Stromal cell of bone marrow (primary cell): ENCODE data around the gene KIF9.
"Not testable (repeated sequence)": the region's sequence is repeated elsewhere in the genome, so short reads cannot be mapped to it uniquely, and the experiment has no call there.

Experiments
- DNase-seq: peaks from one replicate; pipeline ENCODE4 v3.0.0-alpha.2; 2012; ENCODE audit warnings: low read depth

The KIF9 gene

DNA sequence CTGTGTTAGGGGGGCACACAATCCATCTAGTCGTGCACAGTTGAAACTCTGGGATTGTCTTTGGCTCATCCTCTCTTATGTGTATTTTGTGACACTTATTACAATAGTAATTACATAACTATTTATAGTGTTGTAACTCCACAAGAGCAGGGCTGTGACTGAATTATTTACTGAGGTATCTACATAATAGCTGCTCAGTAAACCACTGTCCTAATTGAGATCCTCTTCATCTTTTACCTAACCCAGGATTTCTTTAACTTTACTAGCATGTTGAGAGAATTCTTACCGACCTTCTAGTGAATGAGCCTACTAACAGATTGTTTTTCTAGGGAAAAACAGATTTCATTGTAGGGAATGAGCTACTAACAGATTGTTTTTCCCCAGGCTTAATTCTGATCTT is 11.2 kb upstream of the KIF9 start:
- no peak for DNase-seq

DNA sequence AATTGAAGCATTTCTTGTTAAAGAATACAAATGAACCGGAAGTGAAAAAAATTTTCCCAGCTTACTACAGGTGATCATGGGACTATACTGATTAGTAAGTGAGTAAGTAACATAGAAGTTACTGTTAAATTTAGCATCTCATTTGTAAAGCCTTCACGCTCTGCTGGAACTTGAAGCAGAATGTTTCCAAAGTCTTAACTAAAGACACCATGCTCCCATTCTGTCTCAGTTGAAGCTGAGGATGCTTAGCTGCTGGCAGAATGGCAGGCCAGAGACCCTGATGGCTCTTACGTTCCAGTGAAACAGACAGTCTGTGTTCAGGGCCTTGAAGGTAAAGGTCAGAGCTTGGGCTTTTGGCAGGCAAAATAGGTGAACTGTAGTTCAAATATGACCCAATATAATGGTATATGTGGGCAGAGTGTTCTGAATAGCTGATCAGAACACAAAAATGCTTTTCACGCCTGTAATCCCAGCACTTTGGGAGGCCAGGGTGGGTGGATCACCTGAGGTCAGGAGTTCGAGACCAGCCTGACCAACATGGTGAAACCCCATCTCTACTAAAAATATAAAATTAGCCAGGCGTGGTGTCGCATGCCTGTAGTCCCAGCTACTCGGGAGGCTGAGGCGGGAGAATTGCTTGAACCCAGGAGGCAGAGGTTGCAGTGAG is 9.3 kb upstream of the KIF9 start:
- not testable (repeated sequence) for DNase-seq

DNA sequence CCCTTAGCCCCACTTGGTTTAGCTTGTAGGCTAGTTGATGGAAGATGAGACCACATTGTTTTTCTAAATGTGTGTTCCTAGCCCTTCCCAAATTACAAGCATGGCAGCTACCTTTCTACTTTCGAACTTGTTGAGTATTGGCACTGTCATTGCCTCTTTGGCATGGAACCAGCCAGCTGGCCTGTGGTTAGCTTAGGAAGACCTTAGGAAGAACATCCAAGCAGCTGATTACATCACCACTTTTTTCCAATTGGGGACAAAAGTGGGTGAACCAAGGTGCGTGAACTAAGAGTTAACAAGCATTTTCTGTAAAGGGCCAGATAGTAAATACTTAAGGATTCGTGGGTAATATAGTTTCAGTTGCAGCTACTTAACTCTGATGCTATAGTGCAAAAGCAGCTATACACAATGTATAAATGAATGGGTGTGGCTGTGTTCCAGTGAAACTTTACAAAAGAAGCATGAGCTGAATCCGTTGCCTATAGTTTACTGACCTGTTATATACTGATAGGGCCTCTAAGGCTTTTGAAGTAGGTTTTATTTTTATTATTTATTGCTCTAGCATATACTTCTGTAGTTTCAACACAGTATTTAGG is 8.7 kb upstream of the KIF9 start:
- DNase-seq: no peak

DNA sequence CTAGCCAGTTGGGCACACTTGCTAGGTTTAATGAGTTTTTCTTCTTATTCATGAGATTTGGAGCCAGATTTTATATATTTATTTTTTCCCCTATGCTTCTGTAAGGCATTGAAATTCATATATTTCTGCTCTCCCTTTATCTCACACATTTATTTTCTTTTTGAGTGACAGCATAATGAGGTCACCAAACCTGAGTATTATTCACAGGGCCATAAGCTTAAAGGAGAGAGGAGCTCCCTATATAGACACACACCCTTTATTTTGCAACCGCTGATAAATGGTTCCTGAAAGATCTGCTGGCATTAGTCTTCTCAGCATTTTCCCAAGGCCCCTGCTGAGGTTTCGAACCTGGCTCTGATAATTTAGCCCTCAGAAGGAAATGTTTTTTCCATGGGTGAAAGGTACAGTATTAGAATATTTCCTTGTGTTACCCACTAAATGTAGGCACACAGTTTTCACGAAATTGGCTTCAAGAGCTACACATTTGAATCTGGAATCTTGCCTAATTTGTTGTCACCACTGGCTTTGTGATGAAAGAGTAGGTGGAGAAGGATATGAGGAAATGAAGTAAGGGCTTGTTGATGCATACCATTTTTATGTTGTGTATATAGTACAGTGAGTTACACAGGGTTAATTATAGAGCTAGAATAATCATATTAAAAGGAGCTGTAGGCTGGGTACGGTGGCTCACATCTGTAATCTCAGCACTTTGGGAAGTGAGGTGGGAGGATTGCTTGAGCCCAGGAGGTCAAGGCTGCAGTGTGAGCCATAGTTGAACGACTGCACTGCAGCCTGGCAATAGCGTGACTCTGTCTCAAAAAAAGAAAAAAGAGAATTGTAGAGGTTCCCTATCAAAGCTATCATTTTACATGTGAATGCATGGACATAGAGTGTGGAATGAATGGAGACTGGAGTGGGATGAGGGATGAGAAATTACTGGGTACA is 6.6 kb upstream of the KIF9 start:
- DNase-seq: no peak

DNA sequence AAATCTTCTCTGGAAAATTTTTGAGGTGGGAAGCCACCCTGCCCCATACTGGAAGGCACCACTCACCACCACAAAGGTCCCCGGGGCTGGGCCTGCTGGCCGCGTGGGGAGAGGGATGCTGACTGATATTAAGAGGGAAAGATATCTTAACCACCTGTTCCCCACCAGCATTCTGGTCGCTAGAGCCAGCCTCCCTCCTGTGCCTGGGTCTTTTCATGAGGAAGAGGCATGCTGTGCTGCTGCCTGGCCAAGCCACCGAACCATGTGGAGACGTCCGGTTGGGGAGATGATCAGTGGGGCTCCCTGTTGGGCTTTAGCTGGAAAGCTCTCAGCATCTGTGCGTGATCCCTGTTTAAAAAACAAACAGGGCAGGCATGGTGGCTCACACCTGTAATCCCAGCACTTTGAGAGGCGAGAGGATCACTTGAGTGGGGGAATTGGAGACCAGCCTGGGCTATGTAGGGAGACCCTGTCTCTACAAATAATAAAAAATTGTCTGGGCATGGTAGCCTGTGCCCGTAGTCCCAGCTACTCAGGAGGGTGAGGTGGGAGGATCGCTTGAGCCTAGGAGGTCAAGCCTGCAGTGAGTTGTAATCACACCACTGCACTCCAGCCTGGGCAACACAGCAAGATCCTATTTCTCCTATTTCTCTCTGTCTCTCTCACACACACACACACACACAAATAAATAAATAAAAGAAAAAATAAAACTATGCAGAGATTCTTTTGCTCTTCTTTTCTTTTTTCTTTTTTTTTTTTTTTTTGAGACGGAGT is 1.2 kb upstream of the KIF9 start:
- DNase-seq: no peak

DNA sequence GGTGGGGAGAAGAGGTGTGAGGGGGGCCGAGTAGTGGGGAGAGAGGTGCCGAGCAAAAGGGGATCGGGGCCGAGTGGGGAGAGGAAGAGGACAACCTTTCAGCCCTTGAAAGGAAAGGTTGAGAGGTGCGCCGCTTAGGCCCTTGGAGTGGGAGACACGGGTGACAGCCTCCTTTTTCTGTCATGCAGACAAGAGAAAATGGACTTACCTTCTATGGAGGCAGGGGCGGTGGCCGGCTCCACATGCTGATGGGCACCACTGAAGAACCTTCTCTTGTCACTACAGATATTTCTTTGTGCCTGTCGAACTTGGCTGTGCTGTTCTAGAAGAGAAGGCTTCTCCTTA is 566 bp upstream of the KIF9 start:
- no peak for DNase-seq

DNA sequence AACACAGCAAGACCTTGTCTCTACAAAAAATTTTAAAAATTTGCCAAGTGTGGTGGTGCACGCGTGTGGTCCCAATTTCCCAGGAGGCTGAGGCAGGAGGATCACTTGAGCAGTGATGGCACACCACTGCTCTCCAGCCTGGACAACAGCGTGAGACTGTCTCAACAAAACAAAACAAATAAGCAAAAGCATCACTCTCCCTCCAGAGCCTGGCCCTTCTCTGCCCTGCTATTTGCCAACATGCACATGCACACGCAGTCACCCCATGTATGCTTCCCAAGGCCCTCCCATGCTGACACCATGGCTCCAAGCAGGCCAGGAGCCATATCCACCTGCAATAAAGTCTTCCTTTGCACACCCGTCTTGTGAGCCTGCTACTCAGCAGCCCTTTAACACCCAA is 2.1 kb downstream of the KIF9 start:
- no peak for DNase-seq

DNA sequence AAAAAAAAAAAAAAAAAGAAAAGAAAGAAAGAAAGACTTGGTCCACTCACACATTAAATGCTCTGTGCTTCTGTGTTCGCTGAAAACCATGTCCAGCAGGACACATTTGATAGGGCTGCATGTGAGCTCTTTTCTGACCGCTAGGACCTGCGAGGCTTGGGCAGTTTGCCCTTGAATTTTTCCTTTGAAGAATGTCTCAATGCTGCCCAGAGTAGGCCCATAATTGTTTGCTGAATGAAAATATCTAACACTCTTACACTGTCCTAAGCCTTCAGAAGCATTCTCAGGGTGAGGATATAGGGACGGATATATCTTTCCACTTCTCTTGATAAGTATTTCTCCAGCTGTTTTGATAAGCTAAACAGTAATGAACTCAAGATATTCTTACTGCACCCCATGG is 6.0 kb downstream of the KIF9 start:
- DNase-seq: no peak

DNA sequence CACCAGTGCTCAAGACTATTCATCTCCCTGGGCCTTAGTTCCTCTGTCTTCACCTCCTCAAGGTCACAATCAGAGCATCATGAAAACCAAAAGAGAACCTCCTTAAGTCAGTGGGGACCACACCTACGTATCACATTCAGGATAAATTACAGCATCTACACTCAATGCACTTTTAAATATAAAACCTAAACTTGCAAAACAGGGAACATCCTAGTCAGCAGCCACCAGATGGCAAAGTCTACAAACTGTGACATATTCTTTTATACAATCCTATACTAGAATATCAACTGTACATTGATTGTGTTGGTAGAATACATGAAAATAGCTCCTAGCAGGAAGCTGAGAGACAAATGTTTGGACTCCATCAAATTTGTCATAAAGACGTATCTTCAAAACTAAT is 7.9 kb downstream of the KIF9 start:
- no peak for DNase-seq

DNA sequence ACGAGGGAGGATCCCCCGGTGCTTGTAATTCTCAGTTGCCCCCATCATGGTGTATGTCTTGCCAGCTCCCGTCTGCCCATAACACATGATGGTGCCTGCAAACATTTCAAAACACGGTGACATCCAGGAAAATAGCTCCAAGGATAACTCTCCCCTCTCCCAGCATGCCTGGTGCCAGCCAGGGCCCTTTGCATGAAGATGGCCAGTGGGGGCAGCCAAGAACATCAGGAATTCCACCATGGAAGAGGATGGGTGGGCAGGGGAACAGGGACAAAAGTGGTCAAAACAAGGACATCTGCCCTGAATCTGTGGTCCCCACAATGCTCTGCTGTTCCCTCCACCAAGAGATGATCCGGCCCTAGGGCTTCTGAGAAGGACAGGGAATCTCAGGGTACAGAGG is 9.0 kb downstream of the KIF9 start:
- DNase-seq: no peak

DNA sequence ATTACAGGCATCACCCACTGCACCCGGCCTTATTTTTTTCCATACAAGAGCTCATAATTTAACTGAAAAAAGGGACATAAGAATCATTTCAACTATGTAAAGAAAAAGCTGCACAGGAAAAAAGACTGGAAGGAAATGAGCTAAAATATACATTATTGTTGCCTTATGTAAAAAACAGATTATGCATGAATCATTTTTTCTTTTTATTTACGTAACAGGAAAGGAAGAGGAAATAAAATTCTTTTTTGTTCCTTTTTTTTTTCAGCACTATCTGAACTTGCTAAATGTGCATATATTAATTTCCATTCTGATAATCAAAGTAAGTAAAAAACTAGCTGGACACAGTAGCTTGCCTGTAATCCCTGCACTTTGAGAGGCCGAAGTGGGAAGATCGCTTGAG is 12.1 kb downstream of the KIF9 start:
- no peak for DNase-seq

DNA sequence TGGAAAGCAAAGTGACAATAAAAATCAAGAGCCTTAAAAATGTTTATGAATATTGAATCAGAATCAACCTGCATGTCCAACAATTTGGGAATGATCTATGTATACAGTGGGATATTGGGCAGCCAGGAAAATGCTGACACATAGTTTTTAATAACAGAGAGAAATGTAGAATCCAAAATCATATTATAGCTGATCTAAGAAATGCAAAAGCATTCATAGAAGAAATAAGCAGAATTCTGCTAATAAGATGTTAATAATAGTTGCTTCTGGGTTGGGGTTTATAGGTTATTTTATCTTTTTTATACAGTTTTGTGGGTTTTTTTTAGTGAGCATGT is 15.1 kb downstream of the KIF9 start:
- no peak for DNase-seq

DNA sequence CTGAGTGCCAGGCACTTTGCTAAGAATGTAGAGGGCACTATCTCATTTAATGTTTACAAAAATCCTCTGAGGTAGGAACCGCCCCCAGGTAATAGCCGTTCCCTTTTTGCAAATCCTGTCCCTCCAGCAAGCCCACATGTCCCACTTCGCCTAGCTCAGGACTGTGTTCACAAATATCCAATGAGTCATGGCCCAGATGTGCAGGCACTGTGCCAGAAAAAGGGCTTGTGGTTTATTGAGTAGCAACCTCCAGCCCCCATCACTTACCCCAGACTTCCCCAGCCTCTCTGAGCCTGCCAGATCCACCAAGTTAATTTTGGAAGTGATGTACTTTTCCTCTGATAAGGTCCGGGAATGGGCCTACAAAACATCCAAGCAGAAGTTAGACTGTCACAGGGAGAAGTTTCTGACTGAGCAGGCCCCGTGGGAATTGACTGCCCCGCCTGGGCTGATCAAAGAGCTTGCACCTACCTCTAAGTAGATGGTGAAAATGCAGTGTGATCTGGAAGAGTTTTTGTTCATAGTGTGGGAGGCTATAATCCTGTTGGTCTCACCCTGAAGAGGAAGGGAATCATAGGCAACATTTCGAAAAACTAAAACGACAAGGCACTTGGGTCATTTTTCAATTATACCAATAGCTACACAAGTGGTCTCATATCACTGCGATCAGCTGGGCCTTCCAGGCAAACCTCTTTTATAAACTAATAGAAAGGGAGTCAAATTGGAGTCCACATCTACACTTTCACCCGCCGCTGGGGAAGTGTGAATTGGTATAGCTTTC is 15.7 kb downstream of the KIF9 start:
- peak; percentile 73 for DNase-seq

DNA sequence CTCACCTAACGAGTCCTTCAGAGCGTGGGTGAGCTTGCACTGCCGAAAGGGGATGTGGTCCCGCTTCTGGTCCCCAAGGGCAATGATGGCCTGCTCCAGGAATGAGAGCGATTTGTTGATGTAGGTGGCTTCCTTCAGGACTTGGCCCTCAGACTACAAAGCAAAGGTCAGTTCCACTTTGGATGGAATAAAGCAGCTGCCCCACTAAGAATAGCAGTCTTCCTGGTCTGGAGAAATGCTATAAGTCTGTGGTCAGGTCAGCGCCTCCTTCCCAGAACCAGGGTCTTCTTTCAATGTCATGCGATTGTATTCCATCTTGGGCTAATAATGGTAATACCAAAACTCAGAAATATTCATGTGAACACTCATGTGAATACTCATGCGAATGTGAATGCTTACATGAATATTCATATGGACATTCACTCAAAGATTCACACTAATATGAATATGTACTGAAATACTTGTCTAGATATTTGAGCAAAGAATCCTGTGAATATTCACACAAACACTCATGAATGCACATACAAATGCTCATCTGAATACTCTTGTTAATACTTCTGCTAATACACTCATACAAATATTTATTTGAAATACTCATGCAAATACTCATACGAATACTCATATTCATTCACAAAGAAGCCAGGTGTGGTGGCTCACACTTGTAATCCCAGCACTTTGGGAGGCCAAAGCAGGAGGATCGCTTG is 16.7 kb downstream of the KIF9 start:
- DNase-seq: no peak

DNA sequence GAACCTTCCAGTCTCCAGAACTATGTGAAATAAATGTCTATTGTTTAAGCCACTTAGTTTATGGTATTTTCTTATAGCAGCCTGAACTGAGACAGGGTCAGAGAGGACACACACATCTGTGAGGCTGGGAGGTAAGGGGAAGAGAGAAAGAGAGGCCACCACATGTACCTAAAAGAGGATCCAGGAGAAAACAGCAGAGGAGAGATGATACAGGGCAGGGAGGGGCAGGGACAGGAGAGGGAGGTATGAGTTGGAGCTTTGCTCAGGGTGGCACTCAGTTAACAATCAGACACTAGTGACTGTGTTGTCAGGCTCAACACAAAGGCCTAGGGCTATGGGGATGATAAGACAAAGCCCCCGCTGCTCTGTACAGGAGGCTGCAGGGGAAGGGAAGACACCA is 17.6 kb downstream of the KIF9 start:
- DNase-seq: no peak

DNA sequence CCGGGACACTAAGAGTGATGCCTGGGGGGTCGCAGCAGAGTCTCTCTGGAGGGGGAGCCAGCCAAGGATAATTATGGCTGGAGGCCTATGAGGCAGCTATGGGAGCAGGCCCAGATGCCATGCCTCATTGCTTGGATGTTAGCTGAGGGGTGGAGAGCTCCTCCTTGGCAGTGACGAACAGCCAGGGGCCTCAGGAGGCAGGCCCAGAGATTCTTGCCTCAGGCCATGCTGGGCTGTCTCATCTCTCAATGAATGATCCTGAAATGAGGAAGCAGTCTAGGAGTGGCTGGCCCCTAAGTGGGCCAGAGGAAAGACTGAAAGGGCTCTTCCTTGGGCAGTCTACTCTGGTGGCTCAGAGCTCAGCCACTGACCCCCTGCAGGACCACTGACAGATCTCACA is 21.3 kb downstream of the KIF9 start:
- DNase-seq: no peak

DNA sequence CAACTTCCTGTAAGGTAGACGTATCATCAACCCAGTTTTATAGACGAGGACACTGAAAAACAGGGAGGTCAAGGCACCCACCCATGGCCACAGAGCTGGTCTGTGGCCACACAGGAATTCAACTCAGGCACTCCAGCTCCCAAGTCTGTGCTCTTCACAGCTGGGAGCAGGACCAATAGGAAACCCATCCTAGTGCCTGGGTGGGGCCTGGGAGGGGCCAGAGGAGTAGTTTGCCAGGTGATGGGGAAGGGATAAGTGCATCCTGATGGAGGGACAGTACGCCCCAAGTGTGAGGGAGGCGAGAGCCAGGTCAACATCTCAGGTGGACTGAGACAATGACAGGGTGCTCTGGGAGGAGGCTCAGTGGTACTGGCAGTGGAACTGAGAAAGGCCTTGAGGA is 22.0 kb downstream of the KIF9 start:
- DNase-seq: no peak

DNA sequence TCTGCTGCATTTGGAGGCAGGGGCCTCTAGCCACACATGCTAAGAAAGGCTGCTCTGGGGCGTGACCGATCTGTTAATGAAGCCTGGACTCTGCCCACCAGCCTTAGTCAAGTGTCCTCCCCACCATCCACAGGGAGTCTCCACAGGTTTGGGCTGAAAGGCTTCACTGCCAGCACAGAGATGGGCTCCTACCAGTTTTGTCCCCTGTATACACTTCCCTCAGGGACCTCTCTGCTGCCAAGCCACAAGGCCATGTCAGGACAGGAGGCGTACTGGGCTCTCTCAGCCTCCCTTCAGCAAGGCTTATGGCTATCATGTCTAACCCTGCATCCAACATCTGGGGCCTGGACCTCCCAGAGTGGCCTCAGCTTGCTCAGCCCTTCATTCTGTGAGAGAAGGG is 23.5 kb downstream of the KIF9 start:
- no peak for DNase-seq

DNA sequence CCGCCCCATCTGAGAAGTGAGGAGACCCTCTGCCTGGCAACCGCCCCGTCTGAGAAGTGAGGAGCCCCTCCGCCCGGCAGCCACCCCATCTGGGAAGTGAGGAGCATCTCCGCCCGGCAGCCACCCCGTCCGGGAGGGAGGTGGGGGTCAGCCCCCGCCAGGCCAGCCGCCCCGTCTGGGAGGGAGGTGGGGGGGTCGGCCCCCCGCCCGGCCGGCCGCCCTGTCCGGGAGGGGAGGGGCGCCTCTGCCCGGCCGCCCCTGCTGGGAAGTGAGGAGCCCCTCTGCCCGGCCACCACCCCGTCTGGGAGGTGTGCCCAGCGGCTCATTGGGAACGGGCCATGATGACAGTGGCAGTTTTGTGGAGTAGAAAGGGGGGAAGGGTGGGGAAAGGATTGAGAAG is 26.3 kb downstream of the KIF9 start:
- not testable (repeated sequence) for DNase-seq

DNA sequence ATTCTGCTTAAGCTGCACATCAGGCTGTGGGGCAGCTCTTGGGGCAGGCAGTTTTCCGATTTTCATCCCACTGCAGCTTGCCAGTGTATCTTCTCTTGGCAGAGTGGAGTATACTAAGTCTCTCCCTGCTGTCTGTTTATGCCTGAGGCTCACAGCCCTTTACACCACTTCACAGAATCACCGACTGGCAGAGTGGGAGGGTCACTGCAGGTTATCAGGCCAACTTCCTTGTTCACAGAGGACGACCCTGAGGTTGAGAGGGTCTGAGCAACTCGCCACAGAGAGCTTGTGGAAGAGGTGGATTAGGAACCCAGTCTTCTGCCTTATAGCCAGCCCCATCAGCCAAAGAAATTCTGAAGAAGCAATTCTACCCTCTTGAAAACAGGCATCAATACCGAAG is 30.9 kb downstream of the KIF9 start:
- DNase-seq: no peak

DNA sequence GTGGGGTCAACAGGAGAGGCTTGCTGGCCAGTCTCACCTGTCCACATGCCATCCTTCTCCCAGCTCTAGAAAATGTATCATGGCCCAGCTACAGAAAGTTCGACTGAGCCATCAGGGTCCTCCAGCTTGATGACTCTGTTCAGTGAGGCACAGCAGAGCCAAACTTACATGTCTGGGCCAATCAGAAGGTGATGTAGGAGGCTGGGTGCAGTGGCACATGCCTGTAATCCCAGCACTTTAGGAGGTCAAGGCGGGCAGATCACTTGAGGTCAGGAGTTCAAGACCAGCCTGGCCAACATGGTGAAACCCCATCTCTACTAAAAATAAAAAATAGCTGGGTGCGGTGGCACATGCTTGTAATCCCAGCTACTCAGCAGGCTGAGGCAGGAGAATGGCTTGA is 31.5 kb downstream of the KIF9 start:
- not testable (repeated sequence) for DNase-seq
